HepG2 (cell line): Measurements from ENCODE around the gene TXNDC2. TPM values are rescaled to one million over a fixed set of nuclear protein-coding genes. Genes with fewer than 3 reads are reported as not detected.

Experiments
- ARNT2 ChIP-seq: sonication (generic); formaldehyde crosslinking; IDR thresholded peaks from 2 replicates; pipeline ENCODE4 v1.8.0; 2022; ENCODE audit warnings: mild to moderate bottlenecking, low read depth, missing genetic modification reagents, moderate library complexity
- CEBPG ChIP-seq: IDR thresholded peaks from 2 replicates; pipeline ENCODE4 v1.6.1; 2016
- E2F1 ChIP-seq: sonication (generic); formaldehyde crosslinking; IDR thresholded peaks from 2 replicates; pipeline ENCODE4 v1.5.0; 2020; ENCODE audit warnings: missing genetic modification reagents
- FOSL1 ChIP-seq: sonication (generic); formaldehyde crosslinking; IDR thresholded peaks from 2 replicates; pipeline ENCODE4 v1.9.0; 2021; ENCODE audit warnings: missing genetic modification reagents, borderline replicate concordance
- KMT2A ChIP-seq: sonication (generic); formaldehyde crosslinking; IDR thresholded peaks from 2 replicates; pipeline ENCODE4 v1.4.0; 2020; ENCODE audit warnings: missing genetic modification reagents
- MTF2 ChIP-seq: sonication (generic); formaldehyde crosslinking; IDR thresholded peaks from 2 replicates; pipeline ENCODE4 v1.5.0; 2020; ENCODE audit warnings: missing genetic modification reagents, borderline replicate concordance
- NFE2L2 ChIP-seq: fragments of 150-350 bp; IDR thresholded peaks from 2 replicates; pipeline ENCODE4 v1.6.1; 2014; ENCODE audit warnings: low read length
- POLR2AphosphoS2 ChIP-seq: IDR thresholded peaks from 2 replicates; pipeline ENCODE4 v1.6.1; 2011; ENCODE audit warnings: low read depth, low read length, improper control_type of control experiment
- SAP130 ChIP-seq: IDR thresholded peaks from 2 replicates; pipeline ENCODE4 v1.6.1; 2016; ENCODE audit warnings: low read depth
- TEF ChIP-seq: sonication (generic); formaldehyde crosslinking; IDR thresholded peaks from 2 replicates; pipeline ENCODE4 v1.5.0; 2020; ENCODE audit warnings: missing genetic modification reagents
- ZBED4 ChIP-seq: sonication (generic); formaldehyde crosslinking; IDR thresholded peaks from 2 replicates; pipeline ENCODE4 v1.4.0; 2020; ENCODE audit warnings: missing genetic modification reagents, borderline replicate concordance
- ZFP91 ChIP-seq: sonication (generic); formaldehyde crosslinking; IDR thresholded peaks from 2 replicates; pipeline ENCODE4 v1.9.0; 2022; ENCODE audit warnings: missing genetic modification reagents, mild to moderate bottlenecking, borderline replicate concordance
- ZMYM4 ChIP-seq: sonication (generic); formaldehyde crosslinking; IDR thresholded peaks from 2 replicates; pipeline ENCODE4 v1.8.1; 2023; ENCODE audit warnings: mild to moderate bottlenecking, missing genetic modification reagents
- ZNF121 ChIP-seq: sonication (generic); formaldehyde crosslinking; IDR thresholded peaks from 2 replicates; pipeline ENCODE4 v1.5.0; 2020; ENCODE audit warnings: mild to moderate bottlenecking, missing genetic modification reagents
- ZNF574 ChIP-seq: sonication (generic); formaldehyde crosslinking; IDR thresholded peaks from 2 replicates; pipeline ENCODE4 v1.4.0; 2020; ENCODE audit warnings: missing genetic modification reagents
- ZNF615 ChIP-seq: sonication (generic); formaldehyde crosslinking; IDR thresholded peaks from 2 replicates; pipeline ENCODE4 v1.5.0; 2020; ENCODE audit warnings: mild to moderate bottlenecking, missing genetic modification reagents, borderline replicate concordance
- ZNF713 ChIP-seq: sonication (generic); formaldehyde crosslinking; IDR thresholded peaks from 2 replicates; pipeline ENCODE4 v1.4.0; 2020; ENCODE audit warnings: mild to moderate bottlenecking, missing genetic modification reagents
- ZXDC ChIP-seq: sonication (generic); formaldehyde crosslinking; IDR thresholded peaks from 2 replicates; pipeline ENCODE4 v1.5.0; 2020; ENCODE audit warnings: mild to moderate bottlenecking, missing genetic modification reagents
- polyA plus RNA-seq, 8 experiments: library from polyadenylated mRNA; depleted of rRNA in 3 of 8; stranded (reverse) in 7 of 8; unstranded in 1 of 8; fragments of >200 nt; fragmentation: Illumina TruSeq in 4 of 8; extraction: Trizol in 4 of 8; gene quantifications; 2 replicates each; pipeline versions ENCODE4 v1.2.1 to v1.2.3, GENCODE V29; 2011 to 2016; ENCODE audit warnings: low read depth in 4 of 8, missing spikeins in 1 of 8, mixed read lengths in 1 of 8; ENCODE audit not compliant: insufficient read depth in 1 of 8
- total RNA-seq, 5 experiments: library from RNA; depleted of rRNA; stranded (reverse); fragments of >200 nt; fragmentation: Illumina TruSeq; extraction: Trizol; gene quantifications; 2 replicates each; pipeline ENCODE4 v1.2.3, GENCODE V29; 2016; ENCODE audit warnings: low read depth in 1 of 5

Gene TXNDC2
- total and polyA plus RNA-seq, 2 of the 13 experiments (the other 11 are each of a cell fraction or from before 2014, with no cell fraction given) = not detected

GRCh38 chr18:9931678-9932077 lies 45.9 kb downstream of the TXNDC2 start (continued):
- TF ChIP-seq SAP130 = 0 out of 2 replicates have a peak, but pooled peaks have one; percentile 28
- TF ChIP-seq ZNF121 (CRISPR knock-in tag) = no peak
- TF ChIP-seq E2F1 (CRISPR knock-in tag) = no peak
- TF ChIP-seq ARNT2 (CRISPR knock-in tag) = no peak
- no peak for TF ChIP-seq ZNF615 (CRISPR knock-in tag)
- TF ChIP-seq FOSL1 = no peak
- TF ChIP-seq ZNF574 (CRISPR knock-in tag) = no peak
- no peak for TF ChIP-seq ZNF713 (CRISPR knock-in tag)
- TF ChIP-seq TEF (CRISPR knock-in tag) = no peak
- TF ChIP-seq ZFP91 (CRISPR knock-in tag) = no peak
- TF ChIP-seq POLR2AphosphoS2 = no peak
- TF ChIP-seq NFE2L2 = no peak
- TF ChIP-seq CEBPG = peak; percentile 89
- TF ChIP-seq ZMYM4 (CRISPR knock-in tag) = peak; percentile 28; the same call in 1 of the 2 replicates
- no peak for TF ChIP-seq ZXDC (CRISPR knock-in tag)
- TF ChIP-seq KMT2A = no peak
- TF ChIP-seq ZBED4 (CRISPR knock-in tag) = peak; percentile 29; the same call in 1 of the 2 replicates
- TF ChIP-seq MTF2 (CRISPR knock-in tag) = no peak
